OCI-LY7 (cell line): ENCODE measurements around the gene FARP2. TPM values are rescaled to one million over a fixed set of nuclear protein-coding genes. Genes with fewer than 3 reads are reported as not detected.

Source experiments
- BruUV-seq: library from RNA; stranded (reverse); fragments of 400-500 nt; replicated peaks from 2 replicates; lab custom pipeline; 2021; lab: Mats Ljungman, UMichigan
- CTCF ChIA-PET: fragments of 300-600 bp; sonication (Branson Sonifier 250); formaldehyde crosslinking; loops from one replicate; lab custom pipeline; 2022; ENCODE audit warnings: antibody characterized with exemption; ENCODE audit not compliant: unreplicated experiment; lab: Charles Lee
- POLR2A ChIA-PET: fragments of 300-600 bp; sonication (Branson Sonifier 250); formaldehyde crosslinking; loops from one replicate; lab custom pipeline; 2022; ENCODE audit warnings: antibody characterized with exemption; lab: Charles Lee
- DNase-seq: peaks from one replicate; pipeline ENCODE4 v3.0.0-alpha.2; 2015; ENCODE audit warnings: low spot score
- H2AFZ ChIP-seq: fragments of 200-600 bp; sonication (generic), shearing (Covaris generic); 2 replicates; pipeline ENCODE4 v1.6.1; 2014; ENCODE audit warnings: mild to moderate bottlenecking, antibody characterized with exemption, low read length, moderate library complexity
- H3K27ac ChIP-seq: fragments of 200-600 bp; sonication (generic); 2 replicates; pipeline ENCODE4 v1.5.1; 2014; ENCODE audit warnings: mixed run types, low read depth, mild to moderate bottlenecking, moderate library complexity, low read length, inconsistent platforms; ENCODE audit not compliant: poor library complexity, severe bottlenecking
- H3K36me3 ChIP-seq: fragments of 200-600 bp; sonication (generic); 2 replicates; pipeline ENCODE4 v1.6.1; 2014; ENCODE audit warnings: mild to moderate bottlenecking, antibody characterized with exemption, low read length, moderate library complexity, mixed read lengths; ENCODE audit not compliant: insufficient read depth
- H3K4me1 ChIP-seq: fragments of 200-600 bp; sonication (generic); 2 replicates; pipeline ENCODE4 v1.5.1; 2014; ENCODE audit warnings: mild to moderate bottlenecking, low read length; ENCODE audit not compliant: insufficient read depth, poor library complexity, severe bottlenecking
- H3K4me2 ChIP-seq: fragments of 200-600 bp; sonication (generic); 2 replicates; pipeline ENCODE4 v1.6.1; 2014; ENCODE audit warnings: mild to moderate bottlenecking, low read length
- H3K4me3 ChIP-seq: fragments of 200-600 bp; sonication (generic); 2 replicates; pipeline ENCODE4 v1.5.1; 2014; ENCODE audit warnings: mild to moderate bottlenecking, low read depth, low read length; ENCODE audit not compliant: poor library complexity, severe bottlenecking
- H3K79me2 ChIP-seq: fragments of 200-600 bp; sonication (generic); 2 replicates; pipeline ENCODE4 v1.6.1; 2016; ENCODE audit warnings: low read depth, mild to moderate bottlenecking, low read length, moderate library complexity, mixed read lengths; ENCODE audit not compliant: insufficient read depth
- H3K9me2 ChIP-seq: fragments of 200-600 bp; sonication (generic); 2 replicates; pipeline ENCODE4 v1.6.1; 2016; ENCODE audit warnings: mild to moderate bottlenecking, low read length, mixed read lengths; ENCODE audit not compliant: insufficient read depth
- H3K9me3 ChIP-seq: fragments of 200-600 bp; sonication (generic); 2 replicates; pipeline ENCODE4 v1.6.1; 2014; ENCODE audit warnings: mild to moderate bottlenecking, mixed run types, low read length, mixed read lengths
- H4K20me1 ChIP-seq: fragments of 200-600 bp; sonication (generic); 2 replicates; pipeline ENCODE4 v1.6.1; 2014; ENCODE audit warnings: mild to moderate bottlenecking, antibody characterized with exemption, low read length, moderate library complexity, mixed read lengths; ENCODE audit not compliant: insufficient read depth
- EZH2phosphoT487 ChIP-seq: fragments of 200-600 bp; sonication (generic); IDR thresholded peaks from 2 replicates; pipeline ENCODE4 v1.6.1; 2018; ENCODE audit warnings: low read depth, borderline replicate concordance, mild to moderate bottlenecking, mixed run types, antibody characterized with exemption, low read length, moderate library complexity, mixed read lengths
- intact Hi-C: fragments of 100-400 bp; cut with micrococcal nuclease; formaldehyde crosslinking; loops from one replicate; pipeline ENCODE4 v1.10.0; 2022; ENCODE audit not compliant: unreplicated experiment
- total RNA-seq, 2 experiments: library from RNA; depleted of rRNA in 1 of 2; stranded (reverse); fragments of >200 nt in 1 of 2; shearing (Covaris generic) in 1 of 2; gene quantifications; 2 replicates each; pipeline ENCODE4 v1.2.3, GENCODE V29; 2014 to 2022
- TF ChIP-seq, protein P1 (sequence below): fragments of 200-600 bp; sonication (generic); conservative IDR thresholded peaks from 2 replicates; pipeline ENCODE4 v1.5.1; 2014; ENCODE audit warnings: mild to moderate bottlenecking, antibody characterized with exemption, low read length, moderate library complexity, mixed read lengths

FARP2 gene
- total RNA-seq, 2 experiments from 2014 or later, result 33.6 to 52.7 TPM

DNA sequence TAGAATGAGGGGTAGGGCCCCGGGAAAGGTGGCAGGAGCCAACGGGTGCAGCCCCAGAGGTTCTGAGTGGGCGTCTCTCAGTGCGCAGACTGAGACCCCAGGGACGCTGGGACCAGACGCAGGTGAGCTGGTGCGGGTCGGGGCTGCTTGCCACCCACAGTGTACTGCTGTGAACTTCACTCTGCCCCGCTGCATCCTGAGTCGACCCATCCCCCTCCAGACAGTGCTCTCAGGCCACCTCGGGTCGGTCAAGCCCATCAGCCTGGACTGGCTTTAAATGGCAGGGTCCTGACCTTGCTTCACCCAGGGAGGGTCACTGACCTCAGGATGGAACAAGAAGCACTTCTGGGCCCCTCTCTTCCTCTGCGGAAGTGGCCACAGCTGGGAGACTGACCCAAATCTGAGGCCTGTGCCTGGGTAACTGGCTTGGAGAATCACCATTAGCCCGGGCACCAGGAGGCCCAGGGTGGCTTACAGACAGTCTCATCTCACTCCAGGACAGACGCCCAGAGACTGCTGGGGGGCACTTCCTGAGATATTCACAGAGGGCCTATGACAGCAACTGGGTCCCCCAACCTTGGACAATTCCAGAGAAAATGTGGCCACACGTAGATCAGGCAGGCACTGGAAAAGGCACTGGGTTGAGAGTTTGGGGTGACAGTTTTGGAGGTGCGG, 178.8 kb downstream of the FARP2 start:
- no peak for TF ChIP-seq EZH2phosphoT487
- TF ChIP-seq, protein P1, sequence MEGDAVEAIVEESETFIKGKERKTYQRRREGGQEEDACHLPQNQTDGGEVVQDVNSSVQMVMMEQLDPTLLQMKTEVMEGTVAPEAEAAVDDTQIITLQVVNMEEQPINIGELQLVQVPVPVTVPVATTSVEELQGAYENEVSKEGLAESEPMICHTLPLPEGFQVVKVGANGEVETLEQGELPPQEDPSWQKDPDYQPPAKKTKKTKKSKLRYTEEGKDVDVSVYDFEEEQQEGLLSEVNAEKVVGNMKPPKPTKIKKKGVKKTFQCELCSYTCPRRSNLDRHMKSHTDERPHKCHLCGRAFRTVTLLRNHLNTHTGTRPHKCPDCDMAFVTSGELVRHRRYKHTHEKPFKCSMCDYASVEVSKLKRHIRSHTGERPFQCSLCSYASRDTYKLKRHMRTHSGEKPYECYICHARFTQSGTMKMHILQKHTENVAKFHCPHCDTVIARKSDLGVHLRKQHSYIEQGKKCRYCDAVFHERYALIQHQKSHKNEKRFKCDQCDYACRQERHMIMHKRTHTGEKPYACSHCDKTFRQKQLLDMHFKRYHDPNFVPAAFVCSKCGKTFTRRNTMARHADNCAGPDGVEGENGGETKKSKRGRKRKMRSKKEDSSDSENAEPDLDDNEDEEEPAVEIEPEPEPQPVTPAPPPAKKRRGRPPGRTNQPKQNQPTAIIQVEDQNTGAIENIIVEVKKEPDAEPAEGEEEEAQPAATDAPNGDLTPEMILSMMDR, result no peak
- intact Hi-C loops, result no loop called here
- ChIA-PET CTCF (interaction anchor here (0.6 kb wide), 1 partner anchor 103 kb away, joined by 3 read pairs; the partner anchor contains the start of gene ATG4B), POLR2A (no interaction called here)
- Histone ChIP-seq H3K9me2 (no peaks in the 10 kb centered on the region), H4K20me1 (no peaks in the 10 kb centered on the region), H3K27ac (no peak overlapping the region), H3K79me2 (no peaks in the 10 kb centered on the region), H3K4me3 (no peak overlapping the region), H3K4me1 (no peaks in the 10 kb centered on the region), H2AFZ (no peak overlapping the region), H3K36me3 (no peaks in the 10 kb centered on the region), H3K9me3 (no peaks in the 10 kb centered on the region), H3K4me2 (no peak overlapping the region)
- no TSS peak for BruUV-seq
- no peak for DNase-seq

DNA sequence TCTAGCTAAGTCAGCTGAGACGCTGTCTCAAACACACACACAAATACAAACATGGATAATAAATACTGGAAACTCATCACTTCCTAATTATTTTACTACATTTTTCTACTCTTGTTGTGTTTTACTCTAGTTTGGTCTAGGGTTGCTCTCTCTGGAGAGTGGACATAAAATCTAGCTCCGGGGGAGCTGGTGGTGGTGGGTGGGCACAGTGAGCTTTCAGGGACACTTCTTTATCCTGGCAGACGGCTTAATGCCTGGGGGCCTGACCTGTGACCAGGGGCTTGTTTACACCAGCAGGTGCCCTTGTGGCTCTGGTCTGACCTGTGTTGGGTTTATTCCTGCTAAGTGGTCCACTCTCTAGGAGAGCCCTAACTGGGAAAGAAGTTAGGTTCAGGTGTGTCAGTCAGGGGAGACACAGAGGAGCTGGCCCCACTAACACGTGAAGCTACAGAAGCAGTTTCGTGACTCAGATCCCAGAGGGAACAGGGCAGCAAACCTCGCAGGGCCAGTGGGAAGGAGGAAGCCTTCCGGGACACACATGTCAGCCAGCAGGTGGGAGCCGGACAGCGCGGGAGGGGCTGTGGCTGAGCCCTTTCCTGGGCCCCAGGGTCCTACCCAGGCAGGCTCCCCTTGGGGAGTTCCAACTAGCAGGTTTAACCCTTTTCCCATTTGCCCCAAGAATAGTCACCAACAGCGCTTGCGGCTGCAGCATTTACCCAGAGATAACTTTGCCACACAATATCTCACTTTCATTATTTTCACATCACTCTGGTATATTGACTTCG, 180.0 kb downstream of the FARP2 start:
- Histone ChIP-seq H3K4me1 (no peaks in the 10 kb centered on the region), H3K79me2 (no peaks in the 10 kb centered on the region), H3K4me3 (no peak overlapping the region), H3K27ac (no peak overlapping the region), H3K36me3 (no peaks in the 10 kb centered on the region), H3K9me3 (no peaks in the 10 kb centered on the region), H3K4me2 (no peak overlapping the region), H4K20me1 (no peaks in the 10 kb centered on the region), H3K9me2 (no peaks in the 10 kb centered on the region), H2AFZ (no peak overlapping the region)
- DNase-seq, result no peak
- no TSS peak for BruUV-seq
- ChIA-PET POLR2A (interaction anchor here (0.6 kb wide), 1 partner anchor 8 kb away, joined by 3 read pairs; no protein-coding TSS in a partner anchor), CTCF (no interaction called here)
- intact Hi-C loops, result no loop called here
- TF ChIP-seq EZH2phosphoT487, result no peak
- TF ChIP-seq, protein P1, result no peak
